HG02938 (cell line): ENCODE measurements around the gene CLTA.
"Not testable (repeated sequence)": the region's sequence is repeated elsewhere in the genome, so short reads cannot be mapped to it uniquely, and the experiment has no call there.

Experiments used
- ATAC-seq: cut with Tn5 transposase; IDR thresholded peaks from one replicate; pipeline ENCODE4 v1.9.1; 2021; ENCODE audit warnings: mild to moderate bottlenecking, moderate library complexity; ENCODE audit not compliant: unreplicated experiment

The CLTA gene

DNA sequence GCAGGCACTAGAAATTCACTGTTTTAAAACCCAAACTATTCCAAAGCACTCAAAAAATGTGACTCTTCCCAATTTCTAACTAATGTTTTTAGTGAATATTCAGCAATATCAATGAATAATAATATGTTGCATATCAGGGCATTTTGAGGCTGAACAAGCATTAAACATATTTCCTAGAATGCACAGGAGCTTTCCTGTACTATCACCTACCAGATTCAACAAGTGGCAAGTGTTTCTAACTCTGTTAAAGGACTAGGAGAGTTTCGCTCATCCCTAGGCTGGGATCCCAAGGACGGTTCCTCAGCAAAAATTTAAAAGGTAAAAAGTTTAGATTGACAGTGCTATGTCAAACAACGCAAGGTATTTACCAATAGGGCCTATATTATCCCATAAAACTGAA, 46.5 kb downstream of the CLTA start:
- no peak for ATAC-seq

DNA sequence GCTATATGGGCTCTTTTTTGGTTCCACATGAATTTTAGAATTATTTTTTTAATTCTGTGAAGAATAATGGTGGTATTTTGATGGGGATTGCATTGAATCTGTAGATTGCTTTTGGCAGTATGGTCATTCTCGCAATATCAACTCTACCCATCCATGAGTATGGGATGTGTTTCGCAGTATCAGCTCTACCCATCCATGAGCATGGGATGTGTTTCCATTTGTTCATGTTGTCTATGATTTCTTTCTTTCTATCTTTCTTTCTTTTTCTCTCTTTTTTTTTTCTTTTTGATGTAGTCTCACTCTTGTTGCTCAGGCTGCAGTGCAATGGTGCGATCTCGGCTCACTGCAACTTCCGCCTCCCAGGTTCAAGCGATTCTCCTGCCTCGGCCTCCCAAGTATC, 48.5 kb downstream of the CLTA start:
- not testable (repeated sequence) for ATAC-seq

DNA sequence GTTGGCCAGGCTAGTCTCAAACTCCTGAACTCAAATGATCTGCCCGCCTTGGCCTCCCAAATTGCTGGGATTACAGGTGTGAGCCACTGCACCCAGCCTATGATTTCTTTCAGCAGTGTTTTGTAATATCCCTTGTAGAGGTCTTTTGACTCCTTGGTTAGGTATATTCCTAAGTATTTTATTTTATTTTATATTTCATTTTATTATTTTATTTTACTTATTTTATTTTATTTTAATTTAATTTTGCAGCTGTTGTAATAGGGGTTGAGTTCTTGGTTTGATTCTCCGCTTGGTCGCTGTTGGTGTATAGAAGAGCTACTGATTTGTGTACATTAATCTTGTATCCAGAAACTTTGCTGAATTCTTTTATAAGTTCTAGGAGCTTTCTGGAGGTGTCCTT, 49.0 kb downstream of the CLTA start:
- ATAC-seq = not testable (repeated sequence)

DNA sequence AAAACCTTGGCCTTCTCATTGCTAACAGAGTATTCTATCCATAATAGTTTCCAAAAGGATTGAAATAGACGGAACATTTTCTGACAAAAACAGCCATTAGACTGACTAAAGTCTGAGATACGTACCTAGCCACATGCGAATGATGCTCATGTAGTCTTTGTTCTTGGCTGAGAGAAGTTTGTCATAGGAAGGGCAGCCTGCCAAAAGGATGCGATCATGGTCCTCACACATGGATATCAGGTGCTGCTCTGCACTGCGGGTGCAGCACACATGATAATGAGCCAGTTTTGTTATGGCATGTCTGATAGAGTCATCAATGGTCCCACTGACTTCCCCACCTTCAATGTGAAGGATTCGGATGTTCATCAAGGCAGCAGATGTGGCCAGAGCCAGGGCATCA, 55.2 kb downstream of the CLTA start:
- no peak for ATAC-seq

DNA sequence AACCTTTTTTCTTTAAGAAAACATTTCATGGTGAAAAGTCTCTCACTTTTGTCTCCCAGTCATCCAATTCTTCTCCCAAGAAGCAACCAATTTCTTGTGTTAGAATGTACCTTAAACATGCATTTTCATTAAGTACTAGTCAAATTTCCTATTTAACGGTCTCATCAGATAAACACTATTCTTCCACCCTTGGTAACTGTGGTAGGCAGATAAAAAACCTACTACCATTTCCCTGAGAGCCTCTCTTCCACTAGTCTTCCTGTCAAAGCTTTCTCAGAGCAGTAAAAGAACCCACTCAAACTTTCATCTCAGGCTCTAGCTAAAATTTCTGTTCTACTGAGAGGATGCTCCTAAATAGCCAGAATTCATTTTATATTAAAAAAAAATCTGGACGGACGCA, 56.6 kb downstream of the CLTA start:
- no peak for ATAC-seq

DNA sequence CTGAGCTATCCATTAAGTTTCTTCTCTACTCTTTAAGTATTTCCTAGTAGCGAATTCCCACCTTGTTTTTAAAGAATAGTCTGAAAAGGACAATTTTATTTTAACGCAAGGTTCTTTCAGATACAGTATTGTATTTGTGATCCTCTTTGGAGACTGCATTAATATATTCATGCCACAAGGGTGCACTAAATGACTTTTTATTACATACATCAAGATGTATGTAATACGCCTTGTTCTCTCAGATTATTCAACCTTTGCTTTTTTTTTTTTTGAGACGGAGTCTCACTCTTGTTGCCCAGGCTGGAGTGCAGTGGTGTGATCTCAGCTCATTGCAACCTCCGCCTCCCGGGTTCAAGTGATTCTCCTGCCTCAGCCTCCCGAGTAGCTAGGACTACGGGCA, 57.3 kb downstream of the CLTA start:
- ATAC-seq = not testable (repeated sequence)

DNA sequence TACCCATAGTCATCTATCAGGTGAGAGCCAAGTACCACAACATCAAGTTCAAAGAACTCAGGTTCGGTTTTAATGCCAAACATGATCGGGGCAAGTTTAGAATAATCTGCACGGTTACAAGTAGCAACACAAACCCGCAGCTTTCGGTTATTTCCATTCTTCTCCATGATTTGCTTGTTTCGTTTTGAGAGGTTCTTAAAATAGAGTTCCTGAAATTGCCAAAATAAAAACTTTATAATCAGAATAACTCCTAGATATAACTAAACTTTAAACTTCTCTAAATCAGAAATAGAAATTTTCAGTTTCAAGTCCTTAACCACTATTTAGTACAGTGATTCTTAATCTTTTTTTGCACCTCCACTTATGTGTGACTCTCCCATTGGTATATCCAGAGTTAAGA, 58.5 kb downstream of the CLTA start:
- ATAC-seq = no peak

DNA sequence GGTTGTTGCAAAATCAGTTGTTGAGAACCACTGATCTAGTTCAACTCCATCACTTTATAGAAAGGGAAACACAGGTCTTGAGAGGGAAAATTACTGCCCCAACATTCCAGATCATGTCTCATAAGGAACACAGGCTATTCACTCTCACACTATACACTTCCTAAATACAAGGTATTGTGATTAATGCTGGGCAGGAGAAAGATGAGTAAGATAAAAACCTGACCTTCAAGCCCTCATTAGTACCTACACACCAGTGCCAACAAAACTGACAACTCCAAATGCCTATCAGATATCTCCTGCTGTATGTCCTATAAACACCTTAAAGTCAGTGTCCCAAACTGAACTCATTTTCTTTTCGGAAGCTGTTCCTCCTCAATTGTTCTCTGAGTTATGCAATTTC, 59.4 kb downstream of the CLTA start:
- no peak for ATAC-seq

DNA sequence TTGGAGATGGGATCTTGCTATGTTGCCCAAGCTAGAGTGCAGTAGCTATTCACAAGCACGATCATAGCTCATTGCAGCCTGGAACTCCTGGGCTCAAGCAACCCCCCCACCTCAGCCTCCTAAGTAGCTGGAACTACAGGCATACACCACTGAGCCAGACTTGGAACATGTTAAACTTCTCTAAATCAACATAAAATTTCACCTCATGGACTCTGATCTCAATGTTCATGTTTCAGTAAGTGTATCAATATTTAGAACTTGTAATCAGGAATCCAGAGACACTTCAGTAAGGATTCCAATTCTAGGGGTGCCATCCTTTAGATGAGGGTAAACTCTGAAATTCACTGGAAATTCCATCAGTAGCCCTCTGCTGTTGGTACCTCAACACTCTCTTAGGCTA, 60.7 kb downstream of the CLTA start:
- no peak for ATAC-seq

DNA sequence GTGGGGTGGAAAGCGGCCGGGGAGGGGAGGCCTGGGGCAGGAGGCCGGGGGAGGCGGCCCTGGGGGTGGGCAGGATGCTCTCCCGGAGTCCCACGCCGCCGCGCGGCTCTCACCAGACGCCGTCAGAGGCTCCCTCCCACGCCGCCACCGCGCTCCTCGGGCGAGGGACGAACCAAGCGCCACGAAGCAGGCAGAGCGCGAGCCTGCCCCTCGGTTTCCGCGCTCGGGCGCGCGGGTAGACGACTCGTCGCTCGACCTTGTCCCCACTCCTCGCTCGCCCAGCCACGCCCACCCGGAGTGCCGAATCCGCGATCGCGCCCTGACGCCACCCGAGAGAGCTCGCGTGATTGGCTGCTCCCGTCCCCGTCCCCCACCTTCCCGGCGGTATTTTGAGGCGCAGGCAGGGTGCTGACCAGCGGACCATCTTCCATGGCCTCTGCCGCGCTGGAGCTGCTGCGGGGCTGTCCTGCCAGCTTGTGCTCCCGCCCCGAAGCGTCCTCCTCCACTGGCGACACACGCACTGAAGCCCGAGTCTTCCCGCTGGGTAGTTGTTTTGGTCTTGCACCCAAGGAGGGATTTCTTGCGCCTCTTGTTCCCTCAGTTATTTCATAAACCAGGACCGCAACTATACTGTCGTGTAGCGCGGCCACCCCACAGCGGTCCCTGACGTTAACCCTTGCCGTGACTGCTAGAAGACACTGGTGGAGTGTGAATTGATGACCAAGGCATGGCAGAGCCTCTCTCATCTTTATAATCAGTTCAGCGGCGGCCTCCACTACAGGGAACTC, 67.7 kb downstream of the CLTA start, which contains the start of gene GNE:
TSS of gene GNE (minus strand) at position 241 of the 788 bp plus-strand sequence. CDS start 9,093 bp downstream, outside the sequence.
- ATAC-seq = peak; percentile 89

DNA sequence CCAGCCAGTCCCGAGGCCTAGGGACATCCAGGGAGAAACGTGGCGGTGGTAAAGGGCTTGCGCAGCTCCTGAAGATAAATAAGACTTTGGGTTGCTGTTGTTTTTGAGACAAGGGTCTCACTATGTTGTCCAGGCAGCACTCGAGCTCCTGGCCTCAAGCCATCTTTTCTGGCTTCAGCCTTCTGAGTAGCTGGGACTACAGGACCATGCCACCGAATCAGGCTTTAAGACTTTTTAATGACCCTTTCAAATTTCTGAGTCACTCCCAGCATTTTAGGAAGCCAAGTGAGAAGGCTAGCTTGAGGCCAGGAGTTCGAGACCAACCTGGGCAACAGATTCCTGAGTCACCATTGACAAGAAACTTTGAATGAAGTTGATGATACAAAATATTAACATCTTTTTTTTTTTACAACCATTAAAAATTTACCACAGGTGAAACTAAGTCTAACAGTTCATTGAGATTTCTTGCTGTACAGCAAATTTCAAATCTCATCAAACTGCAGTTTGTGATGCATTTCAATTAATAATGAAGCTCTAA, 68.3 kb downstream of the CLTA start:
- no peak for ATAC-seq
